Ishikawa (cell line): Measurements from ENCODE around the gene PADI6.

Source experiments
- CREB1 ChIP-seq: IDR thresholded peaks from 2 replicates; pipeline ENCODE4 v1.6.1; 2012; ENCODE audit warnings: low read depth
- EGR1 ChIP-seq: IDR thresholded peaks from 2 replicates; pipeline ENCODE4 v1.6.1; 2012
- EP300 ChIP-seq: IDR thresholded peaks from 2 replicates; pipeline ENCODE4 v1.6.1; 2012; ENCODE audit warnings: borderline replicate concordance
- FOXM1 ChIP-seq: IDR thresholded peaks from 2 replicates; pipeline ENCODE4 v1.6.1; 2012; ENCODE audit warnings: low read depth, borderline replicate concordance
- NFIC ChIP-seq: IDR thresholded peaks from 2 replicates; pipeline ENCODE4 v1.6.1; 2012
- RAD21 ChIP-seq: IDR thresholded peaks from 2 replicates; pipeline ENCODE4 v1.6.1; 2012; ENCODE audit warnings: low read depth
- TAF1 ChIP-seq: IDR thresholded peaks from 2 replicates; pipeline ENCODE4 v1.6.1; 2012; ENCODE audit warnings: low read depth, mild to moderate bottlenecking
- YY1 ChIP-seq: IDR thresholded peaks from 2 replicates; pipeline ENCODE4 v1.6.1; 2012; ENCODE audit warnings: low read depth
- TF ChIP-seq, protein P1 (sequence below): IDR thresholded peaks from 2 replicates; pipeline ENCODE4 v1.6.1; 2012; ENCODE audit warnings: low read depth, mild to moderate bottlenecking
- TF ChIP-seq, protein P2 (sequence below): IDR thresholded peaks from 2 replicates; pipeline ENCODE4 v1.6.1; 2012

DNA sequence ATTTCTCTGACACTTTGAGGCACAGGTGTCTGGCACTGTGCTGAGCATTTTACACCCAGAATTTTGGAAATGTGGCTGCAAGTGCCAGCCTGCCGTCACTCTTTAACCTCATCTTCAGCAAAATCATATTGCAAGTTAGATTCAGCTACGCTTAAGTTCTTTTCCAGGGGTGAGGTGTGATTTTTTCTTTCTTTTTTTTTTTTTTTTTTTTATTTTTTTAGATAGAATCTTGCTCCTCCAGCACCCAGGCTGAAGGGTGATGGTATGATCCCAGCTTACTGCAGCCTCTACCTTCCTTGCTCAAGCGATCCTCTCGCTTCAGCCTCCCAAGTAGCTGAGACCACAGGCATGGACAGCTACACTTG is 70.0 kb downstream of the PADI6 start:
- TF ChIP-seq, protein P1, sequence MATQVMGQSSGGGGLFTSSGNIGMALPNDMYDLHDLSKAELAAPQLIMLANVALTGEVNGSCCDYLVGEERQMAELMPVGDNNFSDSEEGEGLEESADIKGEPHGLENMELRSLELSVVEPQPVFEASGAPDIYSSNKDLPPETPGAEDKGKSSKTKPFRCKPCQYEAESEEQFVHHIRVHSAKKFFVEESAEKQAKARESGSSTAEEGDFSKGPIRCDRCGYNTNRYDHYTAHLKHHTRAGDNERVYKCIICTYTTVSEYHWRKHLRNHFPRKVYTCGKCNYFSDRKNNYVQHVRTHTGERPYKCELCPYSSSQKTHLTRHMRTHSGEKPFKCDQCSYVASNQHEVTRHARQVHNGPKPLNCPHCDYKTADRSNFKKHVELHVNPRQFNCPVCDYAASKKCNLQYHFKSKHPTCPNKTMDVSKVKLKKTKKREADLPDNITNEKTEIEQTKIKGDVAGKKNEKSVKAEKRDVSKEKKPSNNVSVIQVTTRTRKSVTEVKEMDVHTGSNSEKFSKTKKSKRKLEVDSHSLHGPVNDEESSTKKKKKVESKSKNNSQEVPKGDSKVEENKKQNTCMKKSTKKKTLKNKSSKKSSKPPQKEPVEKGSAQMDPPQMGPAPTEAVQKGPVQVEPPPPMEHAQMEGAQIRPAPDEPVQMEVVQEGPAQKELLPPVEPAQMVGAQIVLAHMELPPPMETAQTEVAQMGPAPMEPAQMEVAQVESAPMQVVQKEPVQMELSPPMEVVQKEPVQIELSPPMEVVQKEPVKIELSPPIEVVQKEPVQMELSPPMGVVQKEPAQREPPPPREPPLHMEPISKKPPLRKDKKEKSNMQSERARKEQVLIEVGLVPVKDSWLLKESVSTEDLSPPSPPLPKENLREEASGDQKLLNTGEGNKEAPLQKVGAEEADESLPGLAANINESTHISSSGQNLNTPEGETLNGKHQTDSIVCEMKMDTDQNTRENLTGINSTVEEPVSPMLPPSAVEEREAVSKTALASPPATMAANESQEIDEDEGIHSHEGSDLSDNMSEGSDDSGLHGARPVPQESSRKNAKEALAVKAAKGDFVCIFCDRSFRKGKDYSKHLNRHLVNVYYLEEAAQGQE, result no peak
- no peak for TF ChIP-seq RAD21
- no peak for TF ChIP-seq TAF1
- TF ChIP-seq CREB1, result no peak
- no peak for TF ChIP-seq EP300
- TF ChIP-seq, protein P2, sequence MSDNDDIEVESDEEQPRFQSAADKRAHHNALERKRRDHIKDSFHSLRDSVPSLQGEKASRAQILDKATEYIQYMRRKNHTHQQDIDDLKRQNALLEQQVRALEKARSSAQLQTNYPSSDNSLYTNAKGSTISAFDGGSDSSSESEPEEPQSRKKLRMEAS, result no peak
- TF ChIP-seq NFIC, result no peak
- TF ChIP-seq EGR1, result no peak
- no peak for TF ChIP-seq FOXM1
- TF ChIP-seq YY1, result no peak
